ENCODE data around the gene FGFR2.

Gene FGFR2

DNA sequence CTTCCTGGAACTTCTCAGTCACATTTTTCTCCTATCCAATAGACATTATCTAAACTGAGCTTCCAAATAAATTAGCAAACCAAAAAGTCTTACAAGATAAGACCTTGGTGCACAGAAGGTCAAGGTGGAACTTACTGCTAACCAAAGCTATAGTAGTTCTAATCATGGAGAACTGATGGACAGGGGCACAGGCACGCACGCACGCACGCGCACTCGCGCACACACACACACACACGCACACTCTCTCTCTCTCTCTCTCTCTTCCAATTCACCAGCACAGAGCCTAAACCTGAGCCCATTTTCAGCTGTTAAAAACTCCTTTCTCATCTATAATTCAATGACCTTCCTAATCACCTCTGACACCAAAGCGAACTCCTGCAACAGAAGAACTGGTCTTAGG is 7.5 kb downstream of the FGFR2 start:
- no peak overlapping the region for H2BK5ac ChIP-seq (ENCODE audit: low read length)
- H2BK120ac ChIP-seq (ENCODE audit: low read depth, low read length): no peak overlapping the region
- H3K18ac ChIP-seq (ENCODE audit: low read length): no peak overlapping the region
- H3K4me2 ChIP-seq (ENCODE audit: low read length): no peak overlapping the region
- no peak overlapping the region for H2BK15ac ChIP-seq (replicated peaks; ENCODE audit: low read depth)
- no CpG with 5 or more reads among the region's 9 CpGs for WGBS (ENCODE audit: extremely low coverage, insufficient coverage, low lambda C conversion rate)
- no peaks in the 10 kb centered on the region for H3K36me3 ChIP-seq (ENCODE audit: control insufficient read depth, insufficient read depth, low read length)
- H3K79me2 ChIP-seq (ENCODE audit: control insufficient read depth, insufficient read depth, low read length): peaks cover 30% of the 10 kb centered on the region
- no peak overlapping the region for H3K4me3 ChIP-seq (ENCODE audit: low read length)
- peaks cover 7% of the 10 kb centered on the region for H3K4me1 ChIP-seq (ENCODE audit: control insufficient read depth, low read depth, low read length)
- H4K8ac ChIP-seq (ENCODE audit: low read depth, low read length): no peak overlapping the region
- no peaks in the 10 kb centered on the region for H3K27me3 ChIP-seq (ENCODE audit: insufficient read depth, low read length, poor library complexity)
- H3K56ac ChIP-seq (ENCODE audit: low read length): no peak overlapping the region
- H3K23ac ChIP-seq (ENCODE audit: low read length): no peak overlapping the region
- DNase-seq: no peak
- H4K5ac ChIP-seq (ENCODE audit: low read length): no peak overlapping the region
- H3K9ac ChIP-seq (ENCODE audit: low read length): no peak overlapping the region
- H3K79me1 ChIP-seq (ENCODE audit: low read length): peaks cover 14% of the 10 kb centered on the region
- no peak overlapping the region for H3K27ac ChIP-seq (ENCODE audit: low read depth, low read length)
- H3K4ac ChIP-seq (ENCODE audit: low read depth, low read length): no peak overlapping the region
- no peak overlapping the region for H2AK5ac ChIP-seq (ENCODE audit: low read length)

DNA sequence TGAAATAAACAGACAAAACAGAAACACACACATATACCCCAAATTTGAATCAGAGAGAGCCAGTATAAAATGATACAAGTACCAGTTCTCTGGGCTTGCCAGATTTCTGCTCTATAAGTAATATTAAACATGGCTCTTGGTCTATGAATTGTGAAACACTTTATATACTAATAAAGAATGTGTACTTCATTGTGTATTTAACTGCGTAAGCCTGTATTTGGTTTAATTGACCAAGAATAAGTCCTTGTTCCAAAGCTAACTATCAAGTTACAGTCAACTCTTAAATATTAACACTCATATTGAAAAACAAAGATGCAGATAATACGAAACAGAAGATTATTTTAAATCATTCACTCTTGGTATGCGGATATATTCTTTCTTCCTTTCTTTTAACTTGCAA is 8.7 kb downstream of the FGFR2 start:
- Histone ChIP-seq H2BK5ac (ENCODE audit: low read length) (no peak overlapping the region), H3K36me3 (ENCODE audit: control insufficient read depth, insufficient read depth, low read length) (no peaks in the 10 kb centered on the region), H3K9ac (ENCODE audit: low read length) (no peak overlapping the region), H3K4ac (ENCODE audit: low read depth, low read length) (no peak overlapping the region), H3K56ac (ENCODE audit: low read length) (no peak overlapping the region), H3K27me3 (ENCODE audit: insufficient read depth, low read length, poor library complexity) (no peaks in the 10 kb centered on the region), H2BK15ac (replicated peaks; ENCODE audit: low read depth) (no peak overlapping the region), H3K79me2 (ENCODE audit: control insufficient read depth, insufficient read depth, low read length) (peaks cover 30% of the 10 kb centered on the region), H3K27ac (ENCODE audit: low read depth, low read length) (no peak overlapping the region), H4K5ac (ENCODE audit: low read length) (no peak overlapping the region), H4K8ac (ENCODE audit: low read depth, low read length) (no peak overlapping the region), H3K18ac (ENCODE audit: low read length) (no peak overlapping the region), H3K23ac (ENCODE audit: low read length) (no peak overlapping the region), H3K4me2 (ENCODE audit: low read length) (no peak overlapping the region), H2BK120ac (ENCODE audit: low read depth, low read length) (no peak overlapping the region), H2AK5ac (ENCODE audit: low read length) (no peak overlapping the region), H3K79me1 (ENCODE audit: low read length) (peaks cover 10% of the 10 kb centered on the region), H3K4me3 (ENCODE audit: low read length) (no peak overlapping the region), H3K4me1 (ENCODE audit: control insufficient read depth, low read depth, low read length) (peaks cover 4% of the 10 kb centered on the region)
- no peak for DNase-seq
- no CpG with 5 or more reads among the region's 3 CpGs for WGBS (ENCODE audit: extremely low coverage, insufficient coverage, low lambda C conversion rate)

DNA sequence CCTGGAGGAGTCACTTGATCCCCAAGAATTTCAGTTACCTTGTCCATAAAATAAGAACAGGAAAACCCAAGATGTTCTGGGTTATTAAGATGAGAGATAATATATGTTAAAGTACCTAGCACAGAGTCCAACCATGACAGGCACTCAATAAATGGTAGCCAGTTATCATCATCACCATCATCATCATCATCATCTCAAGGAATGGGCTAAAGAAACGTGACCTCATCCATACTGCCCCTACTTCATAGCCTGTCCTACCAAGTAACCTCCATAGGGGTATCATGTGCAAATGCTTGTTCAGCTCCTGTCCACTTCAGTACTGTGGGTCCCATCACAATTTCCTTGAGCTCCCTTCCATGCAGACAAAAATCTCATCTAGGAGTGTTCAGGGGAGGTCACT is 14.4 kb downstream of the FGFR2 start:
- Histone ChIP-seq H3K79me2 (ENCODE audit: control insufficient read depth, insufficient read depth, low read length) (peaks cover 20% of the 10 kb centered on the region), H3K23ac (ENCODE audit: low read length) (no peak overlapping the region), H3K4ac (ENCODE audit: low read depth, low read length) (no peak overlapping the region), H3K4me3 (ENCODE audit: low read length) (no peak overlapping the region), H3K36me3 (ENCODE audit: control insufficient read depth, insufficient read depth, low read length) (no peaks in the 10 kb centered on the region), H3K56ac (ENCODE audit: low read length) (no peak overlapping the region), H2AK5ac (ENCODE audit: low read length) (no peak overlapping the region), H2BK5ac (ENCODE audit: low read length) (no peak overlapping the region), H3K27me3 (ENCODE audit: insufficient read depth, low read length, poor library complexity) (no peaks in the 10 kb centered on the region), H3K27ac (ENCODE audit: low read depth, low read length) (no peak overlapping the region), H3K4me1 (ENCODE audit: control insufficient read depth, low read depth, low read length) (peaks cover 11% of the 10 kb centered on the region), H3K18ac (ENCODE audit: low read length) (no peak overlapping the region), H2BK15ac (replicated peaks; ENCODE audit: low read depth) (no peak overlapping the region), H3K4me2 (ENCODE audit: low read length) (no peak overlapping the region), H4K5ac (ENCODE audit: low read length) (no peak overlapping the region), H3K9ac (ENCODE audit: low read length) (no peak overlapping the region), H2BK120ac (ENCODE audit: low read depth, low read length) (no peak overlapping the region), H4K8ac (ENCODE audit: low read depth, low read length) (no peak overlapping the region), H3K79me1 (ENCODE audit: low read length) (peaks cover 3% of the 10 kb centered on the region)
- DNase-seq: no peak
- no CpG with 5 or more reads among the region's 1 CpG for WGBS (ENCODE audit: extremely low coverage, insufficient coverage, low lambda C conversion rate)

DNA sequence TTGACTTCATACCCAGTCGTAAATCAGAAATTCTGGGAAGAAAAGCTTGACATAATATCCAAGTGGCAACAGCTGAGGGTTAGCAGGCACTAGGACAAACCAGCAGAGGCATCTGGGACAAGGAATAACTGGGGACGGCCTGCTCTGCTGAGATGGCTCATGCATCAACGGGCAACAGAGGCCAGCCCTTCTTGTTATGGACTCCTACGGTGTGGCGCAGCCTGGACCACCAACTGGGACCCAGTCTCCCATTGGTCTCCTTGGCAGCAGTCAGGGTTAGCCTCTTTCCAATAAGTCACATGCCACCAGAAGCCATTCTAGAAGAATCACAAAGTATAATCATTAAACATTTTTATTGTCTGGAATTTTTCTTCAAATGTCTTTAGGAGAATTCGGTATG is 15.0 kb downstream of the FGFR2 start:
- WGBS (ENCODE audit: extremely low coverage, insufficient coverage, low lambda C conversion rate): no CpG with 5 or more reads among the region's 6 CpGs

DNA sequence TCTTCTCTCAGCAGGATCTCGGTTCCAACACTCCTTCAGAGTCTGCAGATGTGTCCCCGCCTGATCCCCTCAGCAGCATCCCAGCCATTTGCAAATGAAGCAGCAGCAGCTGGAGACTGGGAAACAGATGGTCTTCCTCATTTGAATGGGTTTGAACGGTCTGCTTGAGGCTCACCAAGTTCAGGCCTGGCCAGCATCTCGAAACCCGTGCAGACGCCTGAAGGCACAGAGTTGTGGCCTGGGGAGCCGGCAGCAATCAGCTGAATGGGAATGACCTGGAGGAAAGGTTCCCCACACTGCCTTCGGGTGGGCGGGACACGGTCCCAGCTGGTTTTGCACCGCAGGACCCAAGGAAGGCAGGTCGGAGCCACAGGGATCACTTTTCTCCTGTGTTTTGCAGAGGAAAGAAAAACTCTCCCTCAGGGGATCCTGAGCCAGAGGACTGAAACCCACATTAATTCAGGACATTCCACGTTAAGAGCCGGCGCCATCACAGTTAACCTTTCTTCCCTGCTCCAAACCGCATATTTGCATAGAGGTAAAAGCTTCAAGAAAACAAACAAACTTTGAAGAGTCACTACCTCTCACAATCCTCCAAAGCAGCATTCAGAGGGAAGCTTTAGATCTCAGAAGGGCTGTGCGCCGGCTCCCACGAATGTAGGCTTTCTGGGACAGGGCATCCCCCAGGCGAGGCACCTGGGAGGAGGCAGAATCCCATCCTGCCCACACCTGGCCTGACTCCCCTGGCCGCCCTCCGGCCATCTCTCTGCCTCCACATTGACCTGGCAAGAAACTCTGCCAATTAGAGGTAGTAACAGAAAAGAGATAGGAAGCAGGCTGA is 17.7 kb downstream of the FGFR2 start:
- peak; percentile 89 for DNase-seq
- no peak overlapping the region for H2BK15ac ChIP-seq (replicated peaks; ENCODE audit: low read depth)
- no peak overlapping the region for H3K4me2 ChIP-seq (ENCODE audit: low read length)
- peak overlapping the region; percentile 33 for H3K9ac ChIP-seq (ENCODE audit: low read length)
- no peak overlapping the region for H2BK120ac ChIP-seq (ENCODE audit: low read depth, low read length)
- no peaks in the 10 kb centered on the region for H3K36me3 ChIP-seq (ENCODE audit: control insufficient read depth, insufficient read depth, low read length)
- no peaks in the 10 kb centered on the region for H3K27me3 ChIP-seq (ENCODE audit: insufficient read depth, low read length, poor library complexity)
- H2BK5ac ChIP-seq (ENCODE audit: low read length): no peak overlapping the region
- no peak overlapping the region for H4K8ac ChIP-seq (ENCODE audit: low read depth, low read length)
- peak overlapping the region; percentile 86 for H3K27ac ChIP-seq (ENCODE audit: low read depth, low read length)
- no CpG with 5 or more reads among the region's 22 CpGs for WGBS (ENCODE audit: extremely low coverage, insufficient coverage, low lambda C conversion rate)
- H3K79me1 ChIP-seq (ENCODE audit: low read length): peaks cover 2% of the 10 kb centered on the region
- H4K5ac ChIP-seq (ENCODE audit: low read length): no peak overlapping the region
- H3K4me3 ChIP-seq (ENCODE audit: low read length): no peak overlapping the region
- no peak overlapping the region for H3K18ac ChIP-seq (ENCODE audit: low read length)
- no peak overlapping the region for H3K4ac ChIP-seq (ENCODE audit: low read depth, low read length)
- H3K79me2 ChIP-seq (ENCODE audit: control insufficient read depth, insufficient read depth, low read length): peaks cover 14% of the 10 kb centered on the region
- H2AK5ac ChIP-seq (ENCODE audit: low read length): no peak overlapping the region
- H3K56ac ChIP-seq (ENCODE audit: low read length): peak overlapping the region; percentile 83
- peaks cover 9% of the 10 kb centered on the region for H3K4me1 ChIP-seq (ENCODE audit: control insufficient read depth, low read depth, low read length)
- H3K23ac ChIP-seq (ENCODE audit: low read length): no peak overlapping the region

More for the DNA sequence above, 15.0 kb downstream of the FGFR2 start:
- no peak overlapping the region for H3K4me2 ChIP-seq (ENCODE audit: low read length)
- no peaks in the 10 kb centered on the region for H3K36me3 ChIP-seq (ENCODE audit: control insufficient read depth, insufficient read depth, low read length)
- no peak overlapping the region for H2BK5ac ChIP-seq (ENCODE audit: low read length)
- no peak overlapping the region for H3K27ac ChIP-seq (ENCODE audit: low read depth, low read length)
- no peak overlapping the region for H3K56ac ChIP-seq (ENCODE audit: low read length)
- no peak overlapping the region for H4K8ac ChIP-seq (ENCODE audit: low read depth, low read length)
- no peak overlapping the region for H3K23ac ChIP-seq (ENCODE audit: low read length)
- DNase-seq: no peak
- no peak overlapping the region for H3K9ac ChIP-seq (ENCODE audit: low read length)
- H3K4me1 ChIP-seq (ENCODE audit: control insufficient read depth, low read depth, low read length): peaks cover 11% of the 10 kb centered on the region
- no peak overlapping the region for H3K18ac ChIP-seq (ENCODE audit: low read length)
- H3K4ac ChIP-seq (ENCODE audit: low read depth, low read length): no peak overlapping the region
- no peak overlapping the region for H2BK15ac ChIP-seq (replicated peaks; ENCODE audit: low read depth)
- H3K79me1 ChIP-seq (ENCODE audit: low read length): peaks cover 3% of the 10 kb centered on the region
- H3K27me3 ChIP-seq (ENCODE audit: insufficient read depth, low read length, poor library complexity): no peaks in the 10 kb centered on the region
- peaks cover 15% of the 10 kb centered on the region for H3K79me2 ChIP-seq (ENCODE audit: control insufficient read depth, insufficient read depth, low read length)
- no peak overlapping the region for H4K5ac ChIP-seq (ENCODE audit: low read length)
- H3K4me3 ChIP-seq (ENCODE audit: low read length): no peak overlapping the region
- H2AK5ac ChIP-seq (ENCODE audit: low read length): no peak overlapping the region
- no peak overlapping the region for H2BK120ac ChIP-seq (ENCODE audit: low read depth, low read length)

DNA sequence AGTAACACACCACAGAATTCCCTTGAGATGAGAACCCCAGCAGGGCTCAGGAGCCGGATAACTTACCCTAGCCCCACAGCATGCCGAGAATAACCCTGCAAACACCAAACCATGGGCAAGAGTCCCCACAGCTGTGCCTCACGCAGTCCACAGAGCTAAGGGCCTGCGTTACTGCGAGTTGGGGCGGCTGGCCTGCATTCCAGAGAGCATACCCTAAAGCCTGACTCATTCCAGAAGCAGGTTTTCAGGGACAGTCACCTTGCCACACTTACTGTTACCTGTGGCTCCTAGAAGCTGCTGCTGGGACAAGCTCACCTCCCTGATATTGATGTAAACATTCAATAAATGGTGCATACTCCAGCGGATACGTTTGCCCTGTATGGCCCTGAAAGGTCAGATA is 18.6 kb downstream of the FGFR2 start:
- DNase-seq: peak; percentile 87

More for the DNA sequence above, 18.6 kb downstream of the FGFR2 start:
- Histone ChIP-seq H3K4me1 (ENCODE audit: control insufficient read depth, low read depth, low read length) (peaks cover 9% of the 10 kb centered on the region), H2BK5ac (ENCODE audit: low read length) (no peak overlapping the region), H3K36me3 (ENCODE audit: control insufficient read depth, insufficient read depth, low read length) (no peaks in the 10 kb centered on the region), H4K8ac (ENCODE audit: low read depth, low read length) (no peak overlapping the region), H2BK120ac (ENCODE audit: low read depth, low read length) (no peak overlapping the region), H3K18ac (ENCODE audit: low read length) (no peak overlapping the region), H3K79me2 (ENCODE audit: control insufficient read depth, insufficient read depth, low read length) (peaks cover 14% of the 10 kb centered on the region), H3K79me1 (ENCODE audit: low read length) (peaks cover 2% of the 10 kb centered on the region), H3K4me2 (ENCODE audit: low read length) (no peak overlapping the region), H3K27ac (ENCODE audit: low read depth, low read length) (peak overlapping the region; percentile 86), H3K4me3 (ENCODE audit: low read length) (no peak overlapping the region), H3K9ac (ENCODE audit: low read length) (peak overlapping the region; percentile 6), H4K5ac (ENCODE audit: low read length) (no peak overlapping the region), H2AK5ac (ENCODE audit: low read length) (no peak overlapping the region), H3K27me3 (ENCODE audit: insufficient read depth, low read length, poor library complexity) (no peaks in the 10 kb centered on the region), H3K56ac (ENCODE audit: low read length) (peak overlapping the region; percentile 18), H3K23ac (ENCODE audit: low read length) (no peak overlapping the region), H3K4ac (ENCODE audit: low read depth, low read length) (no peak overlapping the region), H2BK15ac (replicated peaks; ENCODE audit: low read depth) (no peak overlapping the region)
- no CpG with 5 or more reads among the region's 8 CpGs for WGBS (ENCODE audit: extremely low coverage, insufficient coverage, low lambda C conversion rate)

Data from mesendoderm (in vitro differentiated cells).